Measurements from ENCODE around the gene CYP2D6.
"Not testable (repeated sequence)": the region's sequence is repeated elsewhere in the genome, so short reads cannot be mapped to it uniquely, and the experiment has no call there.

Gene CYP2D6

DNA sequence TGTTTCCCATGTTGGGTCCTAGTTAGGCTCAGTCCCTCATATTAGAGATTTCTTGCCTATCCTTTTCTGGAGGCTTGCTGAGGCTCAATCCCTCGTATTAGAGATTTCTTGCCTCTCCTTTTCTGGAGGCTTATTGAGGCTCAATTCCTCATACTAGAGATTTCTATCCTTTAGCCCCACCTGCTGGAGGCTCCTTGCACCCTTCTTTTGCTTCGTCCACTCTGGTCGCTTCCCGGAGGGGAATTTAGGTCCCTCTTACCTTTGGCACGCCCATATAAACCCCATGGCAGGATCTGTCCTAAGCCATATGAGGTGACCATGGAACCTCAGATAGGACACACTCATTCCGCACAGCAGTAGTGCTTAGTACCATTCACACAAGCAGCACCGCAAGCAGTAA is 15.9 kb downstream of the CYP2D6 start:
- TF ChIP-seq, protein P1, sequence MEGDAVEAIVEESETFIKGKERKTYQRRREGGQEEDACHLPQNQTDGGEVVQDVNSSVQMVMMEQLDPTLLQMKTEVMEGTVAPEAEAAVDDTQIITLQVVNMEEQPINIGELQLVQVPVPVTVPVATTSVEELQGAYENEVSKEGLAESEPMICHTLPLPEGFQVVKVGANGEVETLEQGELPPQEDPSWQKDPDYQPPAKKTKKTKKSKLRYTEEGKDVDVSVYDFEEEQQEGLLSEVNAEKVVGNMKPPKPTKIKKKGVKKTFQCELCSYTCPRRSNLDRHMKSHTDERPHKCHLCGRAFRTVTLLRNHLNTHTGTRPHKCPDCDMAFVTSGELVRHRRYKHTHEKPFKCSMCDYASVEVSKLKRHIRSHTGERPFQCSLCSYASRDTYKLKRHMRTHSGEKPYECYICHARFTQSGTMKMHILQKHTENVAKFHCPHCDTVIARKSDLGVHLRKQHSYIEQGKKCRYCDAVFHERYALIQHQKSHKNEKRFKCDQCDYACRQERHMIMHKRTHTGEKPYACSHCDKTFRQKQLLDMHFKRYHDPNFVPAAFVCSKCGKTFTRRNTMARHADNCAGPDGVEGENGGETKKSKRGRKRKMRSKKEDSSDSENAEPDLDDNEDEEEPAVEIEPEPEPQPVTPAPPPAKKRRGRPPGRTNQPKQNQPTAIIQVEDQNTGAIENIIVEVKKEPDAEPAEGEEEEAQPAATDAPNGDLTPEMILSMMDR (IDR thresholded peaks at IDR 0.05; ENCODE audit: control extremely low read depth, extremely low read depth, low read depth, missing control alignments), result no peak
- CTCF ChIA-PET, result no interaction called here
- POLR2A ChIA-PET, result no interaction called here
- no peak for DNase-seq (ENCODE audit: extremely low spot score)

DNA sequence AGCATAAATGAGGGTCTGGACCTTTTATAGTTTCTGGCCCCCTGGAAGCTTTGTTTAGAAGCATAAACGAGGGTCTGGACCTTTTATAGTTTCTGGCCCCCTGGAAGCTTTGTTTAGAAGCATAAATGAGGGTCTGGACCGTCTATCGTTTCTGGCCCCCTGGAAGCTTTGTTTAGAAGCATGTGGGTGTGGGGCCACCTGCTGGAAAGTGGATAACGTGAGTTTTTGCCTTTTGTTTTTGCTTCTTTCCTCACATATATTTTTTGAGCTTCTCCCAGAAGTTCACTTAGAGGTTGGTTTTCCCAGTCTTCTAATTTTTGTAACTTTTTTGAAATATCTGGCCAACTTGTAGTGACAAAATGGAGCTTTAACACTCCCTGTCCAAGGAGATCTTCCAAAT is 17.8 kb downstream of the CYP2D6 start:
- DNase-seq (ENCODE audit: extremely low spot score); POLR2A ChIA-PET: not testable (repeated sequence)
- CTCF ChIA-PET, result interaction anchor here (0.8 to 2.2 kb wide), 6 partner anchors 9 to 147 kb away, joined by 3 to 18 read pairs (median 4); partner anchors contain the start of gene NDUFA6

DNA sequence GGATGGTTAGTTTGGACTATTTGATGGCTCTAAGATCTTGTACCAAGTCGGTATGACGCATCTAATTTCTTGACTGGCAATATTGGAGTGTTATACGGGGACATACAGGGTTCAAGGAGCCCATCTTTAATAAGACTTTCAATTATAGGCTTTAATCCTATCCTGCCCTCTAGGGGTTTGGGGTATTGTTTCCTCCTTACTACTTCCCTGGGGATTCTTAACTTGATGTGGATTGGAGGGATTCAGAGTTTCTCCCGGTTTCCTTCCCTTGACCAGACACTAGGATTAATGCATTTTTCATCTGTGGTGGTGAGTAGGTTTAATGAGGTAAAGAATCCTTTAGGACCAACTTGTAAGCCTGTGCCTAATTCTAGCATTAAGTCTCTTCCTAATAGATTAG is 18.8 kb downstream of the CYP2D6 start:
- ChIA-PET POLR2A (no interaction called here), CTCF (interaction anchor here (1.6 to 2.2 kb wide), 4 partner anchors 10 to 146 kb away, joined by 4 to 18 read pairs (median 5); partner anchors contain the start of gene NDUFA6)
- TF ChIP-seq, protein P1 (IDR thresholded peaks at IDR 0.05; ENCODE audit: control extremely low read depth, extremely low read depth, low read depth, missing control alignments), result no peak
- DNase-seq (ENCODE audit: extremely low spot score), result no peak

DNA sequence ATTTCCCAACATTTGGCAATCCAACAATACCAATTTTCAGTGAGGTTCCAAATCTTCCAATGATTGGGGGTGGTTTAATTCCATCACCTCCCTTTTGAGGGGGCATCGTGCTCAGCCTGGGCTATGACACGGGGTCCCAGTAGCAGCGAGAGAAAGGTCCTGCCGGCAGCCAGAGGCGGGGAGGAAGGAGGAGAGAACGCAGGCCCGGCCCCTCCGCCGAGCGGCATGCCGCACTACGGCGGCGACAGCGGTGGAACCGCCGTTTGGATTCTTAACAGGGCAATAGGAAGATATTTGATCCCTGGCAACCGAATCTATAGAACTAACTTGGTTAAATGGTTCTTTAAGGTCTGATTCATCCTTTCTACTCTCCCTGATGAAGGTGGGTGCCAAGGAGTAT is 21.8 kb downstream of the CYP2D6 start:
- CTCF ChIA-PET, result interaction anchor here (1.3 kb wide), 1 partner anchor 17 kb away, joined by 4 read pairs; no protein-coding TSS in a partner anchor
- TF ChIP-seq, protein P1 (IDR thresholded peaks at IDR 0.05; ENCODE audit: control extremely low read depth, extremely low read depth, low read depth, missing control alignments), result no peak
- DNase-seq (ENCODE audit: extremely low spot score), result no peak
- POLR2A ChIA-PET, result no interaction called here

DNA sequence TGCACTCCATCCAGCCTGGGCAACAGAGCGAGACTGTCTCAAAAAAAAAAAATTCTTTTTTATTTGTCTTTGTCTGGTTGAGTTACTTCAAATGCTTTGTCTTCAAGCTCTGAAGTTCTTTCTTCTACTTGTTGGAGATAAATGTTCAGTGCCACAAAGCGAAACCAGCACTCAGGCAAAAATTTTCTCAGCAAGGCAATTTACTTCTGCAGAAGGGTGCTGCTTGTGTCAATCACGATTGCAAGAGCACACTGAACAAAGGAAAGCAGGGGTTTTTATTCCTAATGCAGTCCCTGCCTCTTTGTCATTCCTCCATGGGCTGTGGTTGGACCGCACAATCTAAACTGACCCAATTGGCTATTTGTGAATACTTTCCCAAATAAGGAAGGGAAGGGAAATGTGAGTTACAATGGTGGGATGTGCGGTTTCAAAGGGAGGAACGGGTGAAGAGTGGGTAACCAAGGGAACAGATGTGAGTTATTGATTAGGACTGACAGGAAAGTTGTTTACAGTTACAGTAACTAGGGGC is 26.2 kb downstream of the CYP2D6 start:
- POLR2A ChIA-PET; DNase-seq (ENCODE audit: extremely low spot score): not testable (repeated sequence)
- CTCF ChIA-PET, result interaction anchor here (1.7 kb wide), 1 partner anchor 14 kb away, joined by 7 read pairs; the partner anchor contains the start of gene NDUFA6

DNA sequence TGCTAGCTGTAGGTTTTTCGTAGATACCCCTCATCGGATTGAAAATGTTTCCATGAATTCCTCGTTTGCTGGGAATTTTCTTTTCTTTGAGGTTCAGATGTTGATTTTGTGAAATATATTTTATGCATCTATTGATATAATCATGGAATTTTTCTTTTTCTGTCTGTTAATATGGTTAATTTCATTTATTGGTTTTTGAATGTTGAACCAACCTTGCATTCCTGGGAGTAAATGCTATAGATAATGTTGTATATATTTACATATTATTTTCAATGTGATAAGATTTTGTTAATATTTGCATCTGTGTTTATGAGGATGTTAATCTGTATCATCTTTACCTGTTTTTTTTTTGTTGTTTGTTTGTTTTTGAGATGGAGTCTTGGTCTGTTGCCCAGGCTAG is 29.4 kb downstream of the CYP2D6 start:
- no peak for DNase-seq (ENCODE audit: extremely low spot score)
- TF ChIP-seq, protein P1 (IDR thresholded peaks at IDR 0.05; ENCODE audit: control extremely low read depth, extremely low read depth, low read depth, missing control alignments), result no peak
- ChIA-PET POLR2A (no interaction called here), CTCF (interaction anchor here (1.1 to 3.0 kb wide), 2 partner anchors 11 kb away, joined by 3 to 13 read pairs; partner anchors contain the start of gene NDUFA6)

DNA sequence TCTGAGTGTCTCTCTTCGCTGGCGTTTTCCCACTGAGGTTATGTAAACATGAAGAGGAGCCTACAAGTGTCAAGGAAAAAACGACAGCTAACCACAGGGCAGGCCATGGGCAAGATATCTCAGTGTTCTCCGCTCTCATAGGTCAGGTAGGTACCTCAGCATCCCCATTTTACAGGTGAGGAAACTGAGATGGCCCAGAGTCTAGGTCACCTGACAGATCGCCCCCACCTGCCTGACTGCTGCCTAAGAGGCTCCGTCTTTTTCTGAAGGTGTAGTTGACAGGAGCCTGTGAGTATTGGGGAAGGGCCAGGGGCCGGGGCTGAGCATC is 39.2 kb downstream of the CYP2D6 start:
- peak; percentile 15 for DNase-seq (ENCODE audit: extremely low spot score)
- ChIA-PET POLR2A (interaction anchor here (1.8 kb wide), 1 partner anchor 11 kb away, joined by 7 read pairs; the partner anchor contains the start of gene SMDT1), CTCF (interaction anchor here (0.8 to 4.3 kb wide), 45 partner anchors 9 to 382 kb away, joined by 3 to 26 read pairs (median 5); partner anchors contain the start of gene CENPM)
- TF ChIP-seq, protein P1 (IDR thresholded peaks at IDR 0.05; ENCODE audit: control extremely low read depth, extremely low read depth, low read depth, missing control alignments), result no peak
